HCT116 (cell line): ENCODE results near the gene DIP2C. TPM values are rescaled to one million over a fixed set of nuclear protein-coding genes. Genes with fewer than 3 reads are reported as not detected.

Experiments
- ATAC-seq: fragments of 200-7000 bp; cut with Tn5 transposase; 2 replicates; pipeline ENCODE4 v1.9.1; 2020; ENCODE audit warnings: mild to moderate bottlenecking, moderate library complexity
- BruUV-seq: library from RNA; stranded (reverse); fragments of 400-500 nt; replicated peaks from 2 replicates; lab custom pipeline; 2021; lab: Mats Ljungman, UMichigan
- CTCF ChIA-PET: fragments of 300-600 bp; sonication (Branson Sonifier 250); formaldehyde crosslinking; loops from one replicate; lab custom pipeline; 2021; ENCODE audit warnings: antibody characterized with exemption; lab: Charles Lee
- POLR2A ChIA-PET: fragments of 300-600, 350-600 bp; sonication (Branson Sonifier 250); formaldehyde crosslinking; loops from one replicate; lab custom pipeline; 2021; ENCODE audit warnings: antibody characterized with exemption; lab: Charles Lee
- RAD21 ChIA-PET, 2 experiments: fragments of 300-600 bp; sonication (Branson Sonifier 250); formaldehyde crosslinking; loops; one replicate each; lab custom pipeline; 2023; ENCODE audit warnings: low total read pairs in 2 of 2; ENCODE audit not compliant: uncharacterized antibody in 2 of 2, unreplicated experiment in 2 of 2, low non-redundant PET in 1 of 2; lab: Charles Lee
- DNase-seq: peaks from one replicate; pipeline ENCODE4 v3.0.0-alpha.2; 2010; ENCODE audit warnings: low read depth, low spot score
- H2AFZ ChIP-seq: fragments of 200-600 bp; shearing (Covaris generic), sonication (generic); 2 replicates; pipeline ENCODE4 v1.6.1; 2017; ENCODE audit warnings: low read depth, mixed run types, mixed read lengths, antibody characterized with exemption, low read length; ENCODE audit not compliant: poor library complexity, severe bottlenecking
- H3K27ac ChIP-seq: 2 replicates; pipeline ENCODE4 v1.5.1; 2012; ENCODE audit warnings: low read depth, low read length
- H3K27me3 ChIP-seq: fragments of 200-600 bp; sonication (generic); 2 replicates; pipeline ENCODE4 v1.6.1; 2016; ENCODE audit warnings: mixed run types, low read length, mixed read lengths; ENCODE audit not compliant: insufficient read depth
- H3K36me3 ChIP-seq, 2 experiments: fragments of 200-500 bp in 1 of 2; fragments of 200-600 bp in 1 of 2; sonication (Bioruptor generic) in 1 of 2; sonication (generic) in 1 of 2; 2 replicates each; pipeline versions ENCODE4 v1.5.1 to v1.6.1; 2014 to 2016; ENCODE audit warnings: low read length in 2 of 2, inconsistent platforms in 1 of 2, mixed read lengths in 1 of 2, mixed run types in 1 of 2; ENCODE audit not compliant: insufficient read depth in 2 of 2, control insufficient read depth in 1 of 2
- H3K4me1 ChIP-seq, 2 experiments: fragments of 200-600 bp in 1 of 2; sonication (generic) in 1 of 2; 2 replicates each; pipeline versions ENCODE4 v1.5.1 to v1.6.1; 2012 to 2017; ENCODE audit warnings: low read length in 2 of 2, inconsistent platforms in 1 of 2, mild to moderate bottlenecking in 1 of 2, mixed read lengths in 1 of 2, mixed run types in 1 of 2, moderate library complexity in 1 of 2; ENCODE audit not compliant: insufficient read depth in 2 of 2, control insufficient read depth in 1 of 2
- H3K4me2 ChIP-seq: fragments of 200-600 bp; sonication (generic); 2 replicates; pipeline ENCODE4 v1.6.1; 2017; ENCODE audit warnings: mixed run types, low read length, mixed read lengths
- H3K4me3 ChIP-seq, 2 experiments: fragments of 200-600 bp in 1 of 2; sonication (generic) in 1 of 2; replicated peaks in 1 of 2; 2 replicates each; pipeline ENCODE4 v1.5.1; 2011 to 2016; ENCODE audit warnings: low read length in 2 of 2, control low read depth in 1 of 2, low read depth in 1 of 2, mild to moderate bottlenecking in 1 of 2, mixed read lengths in 1 of 2, mixed run types in 1 of 2
- H3K79me2 ChIP-seq: fragments of 200-600 bp; sonication (generic); 2 replicates; pipeline ENCODE4 v1.6.1; 2017; ENCODE audit warnings: mild to moderate bottlenecking, mixed run types, low read length, moderate library complexity, mixed read lengths; ENCODE audit not compliant: insufficient read depth
- H3K9ac ChIP-seq: fragments of 200-600 bp; sonication (generic); 2 replicates; pipeline ENCODE4 v1.6.1; 2016; ENCODE audit warnings: low read length, mixed read lengths
- H3K9me2 ChIP-seq: fragments of 200-600 bp; sonication (generic), shearing (Covaris generic); 2 replicates; pipeline ENCODE4 v1.6.1; 2017; ENCODE audit warnings: mixed run types, mild to moderate bottlenecking, moderate library complexity; ENCODE audit not compliant: insufficient read depth
- H3K9me3 ChIP-seq, 2 experiments: fragments of 200-500 bp in 1 of 2; fragments of 200-600 bp in 1 of 2; sonication (Bioruptor generic) in 1 of 2; sonication (generic) in 1 of 2; 2 replicates each; pipeline ENCODE4 v1.6.1; 2014 to 2017; ENCODE audit warnings: low read length in 2 of 2, mixed read lengths in 2 of 2, inconsistent platforms in 1 of 2, low read depth in 1 of 2, mild to moderate bottlenecking in 1 of 2, mixed run types in 1 of 2, moderate library complexity in 1 of 2; ENCODE audit not compliant: control insufficient read depth in 1 of 2, insufficient read depth in 1 of 2
- H4K20me1 ChIP-seq: fragments of 200-600 bp; sonication (generic), shearing (Covaris generic); 2 replicates; pipeline ENCODE4 v1.6.1; 2017; ENCODE audit warnings: mixed run types, mild to moderate bottlenecking, moderate library complexity; ENCODE audit not compliant: insufficient read depth
- ATF3 ChIP-seq: IDR thresholded peaks from 2 replicates; pipeline ENCODE4 v1.6.1; 2012
- CBX3 ChIP-seq: IDR thresholded peaks from 2 replicates; pipeline ENCODE4 v1.6.1; 2012; ENCODE audit warnings: low read depth
- CEBPB ChIP-seq: IDR thresholded peaks from 2 replicates; pipeline ENCODE4 v1.6.1; 2012; ENCODE audit warnings: low read depth
- ELF1 ChIP-seq: IDR thresholded peaks from 2 replicates; pipeline ENCODE4 v1.6.1; 2012; ENCODE audit warnings: low read depth, borderline replicate concordance
- EZH2 ChIP-seq: fragments of 200-600 bp; sonication (generic); IDR thresholded peaks from 2 replicates; pipeline ENCODE4 v1.6.1; 2017; ENCODE audit warnings: antibody characterized with exemption, mixed run types
- FOSL1 ChIP-seq: IDR thresholded peaks from 2 replicates; pipeline ENCODE4 v1.6.1; 2012; ENCODE audit warnings: low read depth
- POLR2A ChIP-seq: IDR thresholded peaks from 2 replicates; pipeline ENCODE4 v1.7.0; 2011; ENCODE audit warnings: borderline replicate concordance; ENCODE audit not compliant: insufficient read depth, insufficient read length; ENCODE audit errors: extremely low read depth
- POLR2AphosphoS5 ChIP-seq: IDR thresholded peaks from 2 replicates; pipeline ENCODE4 v1.6.1; 2011; ENCODE audit warnings: mild to moderate bottlenecking, low read depth, low read length, moderate library complexity
- REST ChIP-seq: IDR thresholded peaks from 2 replicates; pipeline ENCODE4 v1.6.1; 2012; ENCODE audit warnings: low read depth
- SIN3A ChIP-seq: IDR thresholded peaks from 2 replicates; pipeline ENCODE4 v1.6.1; 2012; ENCODE audit warnings: low read depth
- SP1 ChIP-seq: IDR thresholded peaks from 2 replicates; pipeline ENCODE4 v1.6.1; 2012; ENCODE audit warnings: low read depth
- SRF ChIP-seq: IDR thresholded peaks from 2 replicates; pipeline ENCODE4 v1.6.1; 2012; ENCODE audit warnings: low read depth
- TCF7L2 ChIP-seq: IDR thresholded peaks from 2 replicates; pipeline ENCODE4 v1.7.0; 2011; ENCODE audit warnings: borderline replicate concordance, inconsistent platforms; ENCODE audit not compliant: insufficient read depth, insufficient read length; ENCODE audit errors: extremely low read depth
- YY1 ChIP-seq: IDR thresholded peaks from 2 replicates; pipeline ENCODE4 v1.6.1; 2011; ENCODE audit warnings: low read length, low read depth, moderate library complexity, mild to moderate bottlenecking; ENCODE audit not compliant: insufficient replicate concordance; ENCODE audit errors: extremely low read depth
- ZFX ChIP-seq: fragments of 450-650 bp; IDR thresholded peaks from 2 replicates; pipeline ENCODE4 v1.6.1; 2017
- ZNF274 ChIP-seq: fragments of 200-500 bp; sonication (Bioruptor generic); IDR thresholded peaks from 2 replicates; pipeline ENCODE4 v1.6.1; 2014; ENCODE audit warnings: mild to moderate bottlenecking, low read depth, low read length, inconsistent platforms
- intact Hi-C: fragments of 100-400 bp; cut with micrococcal nuclease; formaldehyde crosslinking; loops from 2 replicates; pipeline ENCODE4 v1.10.0; 2022
- total RNA-seq: library from RNA; stranded (reverse); gene quantifications from one replicate; pipeline ENCODE4 v1.2.1, GENCODE V29; 2021; ENCODE audit not compliant: unreplicated experiment

Gene DIP2C
- total RNA-seq, 1 experiment from 2014 or later = 15.4 TPM

DNA sequence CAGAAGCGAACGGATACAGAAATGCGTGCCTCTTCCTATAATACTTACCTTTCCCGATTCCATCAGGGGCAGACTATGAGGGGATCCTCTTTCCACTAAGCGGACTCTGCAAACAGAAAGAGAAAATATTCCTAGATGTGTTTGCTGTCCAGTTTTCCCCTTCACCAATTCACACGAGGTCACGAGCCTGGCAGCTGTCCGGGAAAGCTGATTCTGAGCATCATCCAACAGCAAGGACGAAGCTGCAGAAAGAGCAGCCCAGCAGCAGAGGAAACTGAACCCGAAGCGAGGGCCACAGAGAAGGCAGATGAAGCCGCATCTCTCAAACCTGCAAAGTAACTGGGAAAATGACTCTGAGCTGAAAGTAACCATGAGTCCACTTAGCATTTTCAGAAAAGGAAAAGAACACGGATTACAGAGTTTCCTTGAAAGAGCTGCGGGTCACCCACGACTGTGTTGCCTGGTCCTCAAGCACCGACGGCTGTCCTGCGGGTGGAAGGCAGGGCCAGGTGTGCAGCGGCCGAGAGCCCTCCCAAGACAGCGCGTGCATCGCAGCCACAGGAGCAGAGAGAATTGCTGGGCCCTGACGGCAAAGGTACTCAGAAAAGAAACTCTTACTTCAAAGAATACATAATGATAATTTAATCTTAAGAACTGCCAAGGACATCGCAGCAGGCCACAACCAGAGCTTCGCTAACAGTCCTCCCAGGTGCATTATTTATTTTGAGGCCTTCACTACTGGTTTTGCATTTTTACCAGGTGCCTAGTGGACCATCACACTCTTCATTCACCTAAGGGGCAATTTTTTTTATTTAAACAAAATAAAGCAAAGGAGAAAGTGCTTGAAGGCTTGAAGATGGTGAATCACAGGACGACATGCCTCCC is 400.9 kb downstream of the DIP2C start:
- Histone ChIP-seq H3K79me2 (no peaks in the 10 kb centered on the region), H3K27ac (no peak overlapping the region), H3K9me3 (no peaks in the 10 kb centered on the region), H3K4me3 (no peak overlapping the region), H3K27me3 (no peaks in the 10 kb centered on the region), H3K9me2 (no peaks in the 10 kb centered on the region), H2AFZ (no peak overlapping the region), H3K4me2 (no peak overlapping the region), H3K9ac (no peak overlapping the region), H3K4me1 (peaks cover 0 to 12% of the 10 kb centered on the region in 2 experiments; a peak in 2 of 4 replicates), H3K36me3 (no peaks in the 10 kb centered on the region; a peak in 1 of 4 replicates), H4K20me1 (no peaks in the 10 kb centered on the region)
- POLR2A ChIA-PET = no interaction called here
- CTCF ChIA-PET = interaction anchor here (1.1 to 1.6 kb wide), 4 partner anchors 9 to 57 kb away, joined by 3 to 7 read pairs (median 4); no protein-coding TSS in a partner anchor
- DNase-seq (no peak), ATAC-seq (no peak)
- RAD21 ChIA-PET = no interaction called here
- BruUV-seq = no TSS peak
- intact Hi-C loops = no loop called here
- TF ChIP-seq REST (no peak), TCF7L2 (no peak), ZFX (no peak), POLR2A (no peak), EZH2 (no peak), CEBPB (no peak), YY1 (no peak), SIN3A (no peak), ATF3 (no peak), POLR2AphosphoS5 (no peak), SP1 (no peak), CBX3 (no peak), ELF1 (no peak), ZNF274 (no peak), FOSL1 (no peak), SRF (no peak)
